ENCODE results near the gene HERC6.
"Not testable (repeated sequence)": the region's sequence is repeated elsewhere in the genome, so short reads cannot be mapped to it uniquely, and the experiment has no call there.

Gene HERC6

DNA sequence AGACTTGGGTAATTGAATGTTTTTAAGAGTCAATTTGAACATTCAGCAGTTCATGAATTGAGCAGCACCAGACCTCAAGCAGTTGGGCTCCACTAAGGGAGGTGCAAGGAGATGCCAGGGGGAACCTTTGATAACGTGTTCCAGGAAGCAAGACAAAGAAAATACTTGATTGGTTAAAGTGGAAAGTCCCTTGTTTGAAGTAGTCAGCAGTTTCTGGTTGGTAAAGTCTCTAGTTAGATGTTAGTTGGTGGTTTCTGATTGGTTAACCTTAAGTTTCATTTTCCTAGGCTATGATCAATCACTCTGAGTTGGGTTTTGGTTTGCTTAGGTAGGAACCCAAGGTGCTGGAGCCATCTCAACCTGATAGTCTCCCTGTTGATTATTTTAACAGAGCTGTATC, 4.0 kb downstream of the HERC6 start:
- in situ Hi-C loops (cut with HindIII; ENCODE audit: low sequenced_read_pairs): no loop called here

DNA sequence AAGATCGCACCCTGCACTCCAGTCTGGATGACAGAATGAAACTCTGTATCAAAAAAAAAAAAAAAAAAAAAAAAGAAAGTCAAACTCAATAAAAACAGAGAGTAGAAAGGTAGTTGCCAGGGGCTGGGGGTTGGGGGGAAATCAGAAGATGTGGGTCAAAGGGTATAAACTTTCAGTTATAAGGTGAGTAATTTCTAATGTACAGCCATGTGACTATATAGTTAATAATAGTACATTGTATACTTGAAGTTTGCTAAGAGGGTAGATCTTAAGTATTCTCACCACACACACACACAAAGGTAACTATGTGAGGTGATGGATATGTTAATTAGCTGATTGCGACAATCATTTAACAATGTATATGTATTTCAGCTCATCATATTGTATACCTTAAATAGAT, 11.5 kb downstream of the HERC6 start:
- in situ Hi-C loops (cut with HindIII; ENCODE audit: low sequenced_read_pairs): no loop called here

DNA sequence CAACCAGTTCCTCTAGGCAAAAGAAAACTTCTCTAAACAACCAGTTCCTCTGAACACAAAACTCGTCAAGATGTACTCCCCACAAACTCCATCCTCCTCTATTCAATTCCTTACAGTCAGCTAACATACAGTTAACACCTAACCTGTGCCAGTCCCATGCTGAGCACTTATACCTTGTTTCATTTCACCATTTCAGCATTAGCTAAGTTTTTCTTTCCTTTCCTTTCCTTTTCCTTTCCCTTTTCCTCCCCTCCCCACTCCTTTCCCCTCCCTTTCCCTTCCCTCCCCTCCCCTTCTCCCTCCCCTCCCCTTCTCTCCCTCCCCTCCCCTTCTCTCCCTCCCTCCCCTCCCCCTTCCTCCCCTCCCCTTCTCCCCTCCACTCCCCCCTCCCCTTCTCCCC, 13.1 kb downstream of the HERC6 start:
- in situ Hi-C loops (cut with HindIII; ENCODE audit: low sequenced_read_pairs): no loop called here

DNA sequence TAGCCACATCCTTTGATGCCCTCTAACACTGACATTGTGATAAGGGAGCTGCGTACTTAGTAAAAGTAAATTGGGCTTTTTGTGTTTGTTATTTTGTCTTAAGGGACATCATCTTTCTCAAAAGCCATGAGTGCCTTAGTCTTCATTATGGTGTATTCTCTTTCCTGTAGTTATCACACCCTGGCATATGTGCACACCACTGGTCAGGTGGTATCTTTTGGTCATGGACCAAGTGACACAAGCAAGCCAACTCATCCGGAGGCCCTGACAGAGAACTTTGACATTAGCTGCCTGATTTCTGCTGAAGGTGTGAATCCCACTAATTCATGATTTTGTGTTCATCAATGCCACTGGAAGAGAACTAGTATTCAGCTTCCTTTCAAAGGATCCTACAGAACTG, 18.0 kb downstream of the HERC6 start:
- in situ Hi-C loops (cut with HindIII; ENCODE audit: low sequenced_read_pairs): no loop called here

DNA sequence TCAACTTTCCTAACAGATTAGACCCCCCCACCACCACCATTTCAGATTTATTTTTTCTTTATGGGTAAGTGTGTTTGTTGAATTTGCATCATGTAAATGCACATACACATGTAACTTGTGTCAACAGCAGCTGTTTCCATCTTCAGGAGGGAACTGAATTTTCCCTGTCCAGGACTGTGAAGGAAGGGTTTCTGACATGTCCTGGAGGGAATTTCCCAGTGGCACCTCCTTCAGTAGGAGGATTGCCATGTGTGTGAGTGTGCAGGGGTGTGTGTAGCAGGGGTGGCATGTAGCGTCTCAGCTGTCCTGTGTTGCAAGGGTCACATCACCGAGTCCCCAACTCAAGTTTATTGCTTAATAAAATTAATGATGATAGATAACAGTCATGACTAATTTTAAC, 19.7 kb downstream of the HERC6 start:
- in situ Hi-C loops (cut with HindIII; ENCODE audit: low sequenced_read_pairs): no loop called here

DNA sequence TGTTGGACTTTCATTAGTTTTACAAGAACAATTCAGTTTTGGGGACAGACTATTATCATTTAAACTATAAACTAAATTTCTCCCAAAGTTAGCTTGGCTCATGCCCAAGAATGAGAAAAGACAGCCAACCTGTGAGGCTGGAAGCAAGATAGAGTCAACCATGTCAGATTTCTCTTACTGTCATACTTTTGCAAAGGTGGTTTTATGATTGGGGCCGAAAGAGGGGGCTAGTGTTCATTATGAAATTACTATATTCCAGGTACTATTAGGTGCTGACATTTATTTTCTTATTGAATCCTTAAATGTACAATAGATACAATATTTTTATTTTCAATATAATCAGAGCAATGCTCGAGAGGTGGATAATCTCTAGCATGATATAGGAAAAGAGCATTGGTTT, 30.6 kb downstream of the HERC6 start:
- in situ Hi-C loops (cut with HindIII; ENCODE audit: low sequenced_read_pairs): no loop called here

DNA sequence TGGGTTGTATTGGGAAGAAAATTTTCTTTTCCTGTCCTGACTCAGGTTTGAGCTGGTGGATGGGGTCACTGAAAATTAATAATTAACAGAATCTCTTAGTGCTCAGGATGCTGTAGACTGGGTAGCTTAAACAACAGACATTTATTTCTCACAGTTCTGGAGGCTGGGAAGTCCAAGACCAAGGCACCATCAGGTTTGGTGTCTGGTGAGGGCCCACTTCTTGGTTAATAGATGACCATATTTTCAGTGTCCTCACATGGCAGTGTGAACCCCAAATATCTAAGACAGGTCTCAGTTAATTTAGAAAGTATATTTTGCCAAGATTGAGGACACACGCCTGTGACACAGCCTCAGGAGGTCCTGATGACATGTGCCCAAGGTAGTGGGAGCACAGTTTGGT, 31.1 kb downstream of the HERC6 start:
- in situ Hi-C loops (cut with HindIII; ENCODE audit: low sequenced_read_pairs): no loop called here

DNA sequence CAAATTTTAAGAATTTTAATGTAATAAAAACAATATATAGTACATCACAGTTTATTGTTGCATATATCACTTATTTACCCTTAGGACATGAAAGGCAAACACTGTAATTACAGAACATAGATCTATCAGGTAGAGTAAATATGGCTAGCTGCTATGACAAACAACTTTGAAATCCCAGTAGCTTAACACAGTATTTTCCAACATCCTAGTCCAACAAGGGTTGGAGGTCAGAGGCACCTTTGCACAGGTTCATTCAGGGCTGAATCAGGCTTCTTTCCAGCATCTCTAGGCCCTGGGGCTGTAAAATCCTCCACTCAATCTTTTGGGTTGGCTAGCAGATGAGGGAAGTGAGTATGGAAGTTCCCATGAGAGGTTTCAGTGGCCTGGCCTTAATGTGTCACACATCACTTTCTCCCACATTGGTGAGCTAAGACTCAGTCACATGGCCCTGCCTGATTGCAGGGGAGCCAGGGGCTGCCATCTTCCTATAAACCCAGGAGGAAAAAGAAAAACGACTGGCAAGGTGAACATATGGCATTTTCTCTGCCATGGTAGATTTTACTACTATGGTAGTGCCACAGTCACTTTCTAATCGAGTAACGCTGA, 32.9 kb downstream of the HERC6 start:
- in situ Hi-C loops (cut with HindIII; ENCODE audit: low sequenced_read_pairs): no loop called here

DNA sequence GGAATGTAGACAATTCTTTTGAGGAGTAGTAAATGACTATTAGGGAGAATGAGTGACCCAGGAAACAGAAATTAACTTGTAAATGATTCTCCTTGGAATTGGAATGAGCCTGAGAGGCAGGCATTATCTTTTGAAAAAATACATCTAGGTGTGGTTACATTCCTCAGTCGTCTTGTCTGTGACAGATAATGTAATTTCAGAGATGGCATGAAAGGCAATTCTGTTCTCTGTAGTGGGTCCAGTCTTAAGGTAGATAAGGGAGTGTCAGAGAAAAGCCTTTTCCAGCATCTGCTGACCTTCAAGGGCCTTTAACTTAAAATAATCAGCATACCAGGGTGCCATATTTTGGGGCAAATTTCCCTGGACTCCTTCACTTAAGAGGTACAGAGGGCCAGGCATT, 35.1 kb downstream of the HERC6 start:
- in situ Hi-C loops (cut with HindIII; ENCODE audit: low sequenced_read_pairs): no loop called here

DNA sequence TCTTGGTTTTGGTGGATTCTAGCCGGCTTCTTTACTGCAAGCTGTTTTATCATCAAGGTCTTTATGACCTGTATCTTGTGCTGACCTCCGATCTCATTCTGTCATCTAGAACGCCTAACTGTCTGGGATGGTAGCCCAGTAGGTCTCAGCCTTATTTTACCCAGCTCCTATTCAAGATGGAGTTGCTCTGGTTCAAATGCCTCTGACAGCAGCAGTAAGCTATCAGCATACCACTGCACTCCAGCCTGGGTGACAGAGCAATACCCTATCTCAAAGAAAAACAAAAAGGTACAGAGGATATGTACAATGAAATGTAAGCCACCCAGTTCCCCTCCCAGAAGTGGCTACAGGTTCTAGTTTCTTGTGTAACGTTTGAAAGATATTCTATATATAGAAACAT, 36.1 kb downstream of the HERC6 start:
- in situ Hi-C loops (cut with HindIII; ENCODE audit: low sequenced_read_pairs): no loop called here

DNA sequence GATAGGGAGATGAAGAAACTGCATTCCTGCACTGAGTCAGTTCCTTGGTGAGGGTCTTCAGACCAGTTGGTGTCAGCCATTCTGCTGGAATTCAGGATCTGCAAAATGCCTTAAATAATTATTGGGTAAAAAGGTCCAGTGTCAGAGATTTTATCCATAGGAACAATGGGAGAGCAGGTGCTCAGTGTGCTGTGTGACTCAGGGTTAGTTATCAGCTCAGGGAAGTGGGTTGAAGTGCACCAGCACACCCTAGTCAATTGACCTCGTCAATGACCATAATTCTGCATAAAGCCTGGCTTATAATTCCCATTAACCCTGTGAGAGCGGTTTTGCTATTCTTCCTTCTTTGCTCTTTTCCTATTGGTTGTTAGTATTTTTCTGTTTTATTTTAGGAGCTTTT, 37.3 kb downstream of the HERC6 start:
- in situ Hi-C loops (cut with HindIII; ENCODE audit: low sequenced_read_pairs): no loop called here

DNA sequence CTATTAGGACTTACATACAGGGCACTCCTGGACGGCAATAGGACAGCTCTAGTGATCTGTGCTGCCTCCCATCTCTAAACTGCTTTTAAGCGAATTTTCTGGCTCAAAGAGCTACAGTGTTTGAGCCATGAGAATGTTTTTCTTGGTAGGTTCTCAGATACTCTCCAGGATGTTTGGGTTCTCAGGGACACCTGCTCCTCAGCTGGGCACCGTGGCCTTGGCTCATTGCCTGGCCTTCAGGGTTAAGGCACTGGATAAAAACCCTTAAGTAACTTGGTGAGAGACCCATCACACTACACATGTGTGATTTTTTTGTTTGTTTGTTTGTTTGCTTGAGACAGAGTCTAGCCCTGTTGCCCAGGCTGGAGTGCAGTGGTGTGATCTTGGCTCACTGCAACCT, 39.8 kb downstream of the HERC6 start:
- in situ Hi-C loops (cut with HindIII; ENCODE audit: low sequenced_read_pairs): no loop called here

DNA sequence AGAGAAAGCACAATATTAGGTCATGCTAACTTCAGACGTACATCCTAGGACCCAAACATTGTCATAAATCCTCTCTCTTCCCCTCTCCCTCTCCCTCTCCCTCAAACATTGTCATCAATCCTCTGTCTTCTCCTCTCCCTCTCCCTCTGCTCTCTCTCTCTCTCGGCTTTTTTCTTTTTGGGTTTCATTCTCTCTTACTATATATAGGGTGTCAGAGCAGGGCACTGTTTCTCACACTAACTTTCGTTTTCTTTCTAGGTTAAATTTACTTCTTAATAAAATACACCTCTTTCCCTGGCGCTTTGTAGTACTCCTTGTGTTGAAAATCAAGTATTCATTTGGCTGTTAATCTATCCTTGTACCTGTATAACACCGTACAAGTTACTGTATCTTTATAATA, 41.2 kb downstream of the HERC6 start:
- in situ Hi-C loops (cut with HindIII; ENCODE audit: low sequenced_read_pairs): no loop called here

DNA sequence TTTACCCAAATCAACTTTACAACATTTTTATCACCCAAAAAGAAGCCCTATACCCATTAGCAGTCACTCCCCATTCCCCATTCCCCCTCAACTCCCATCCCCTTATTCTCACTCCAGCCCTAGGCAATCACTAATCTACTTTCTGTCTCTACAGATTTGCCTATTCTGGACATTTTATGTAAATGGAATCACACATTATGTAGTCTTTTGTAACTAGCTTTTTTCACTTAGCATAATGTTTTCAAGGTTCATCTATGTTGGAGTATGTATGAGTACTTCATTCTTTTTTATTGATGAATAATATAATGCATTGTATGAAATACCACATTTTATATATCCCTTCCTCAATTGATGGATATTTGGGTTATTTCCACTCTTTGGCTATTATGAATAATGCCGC, 42.2 kb downstream of the HERC6 start:
- in situ Hi-C loops (cut with HindIII; ENCODE audit: low sequenced_read_pairs): no loop called here

DNA sequence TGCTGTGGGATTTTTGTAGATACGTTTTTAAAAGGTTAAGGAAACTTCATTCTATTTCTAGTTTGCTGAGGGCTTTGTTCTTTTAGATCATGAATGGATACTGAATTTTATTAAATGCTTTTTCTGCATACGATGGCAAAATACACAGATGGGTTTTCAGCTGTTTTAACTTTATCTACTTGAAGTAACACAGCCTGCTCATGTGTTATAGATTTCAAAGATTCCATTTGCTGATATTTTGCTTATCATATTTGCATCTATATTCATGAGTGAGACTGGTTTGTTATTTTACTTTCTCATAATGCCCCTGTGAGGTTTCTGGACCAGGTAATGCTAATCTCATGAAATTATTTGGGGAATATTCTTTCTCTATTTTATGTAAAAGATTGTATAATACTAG, 43.8 kb downstream of the HERC6 start:
- in situ Hi-C loops (cut with HindIII; ENCODE audit: low sequenced_read_pairs): no loop called here

DNA sequence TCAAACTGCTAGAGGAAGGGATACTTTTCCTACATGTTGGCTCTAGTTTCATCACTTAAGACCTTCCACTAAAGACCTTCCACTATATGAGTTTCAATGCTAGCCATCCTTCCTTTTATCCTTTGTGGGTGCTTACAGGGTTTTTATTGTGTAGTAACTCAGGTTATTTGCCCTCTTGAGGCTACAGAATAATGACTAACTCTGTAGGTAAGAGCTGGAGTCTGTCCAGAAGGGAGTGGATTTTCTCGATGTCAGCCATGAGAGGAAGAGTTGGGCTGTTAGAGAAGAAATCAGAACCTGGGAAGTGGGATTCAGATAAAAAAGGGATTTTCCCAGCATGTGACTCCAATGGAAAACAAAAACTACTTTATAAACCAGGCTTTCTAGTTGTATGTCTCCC, 50.7 kb downstream of the HERC6 start:
- in situ Hi-C loops (cut with HindIII; ENCODE audit: low sequenced_read_pairs): no loop called here

DNA sequence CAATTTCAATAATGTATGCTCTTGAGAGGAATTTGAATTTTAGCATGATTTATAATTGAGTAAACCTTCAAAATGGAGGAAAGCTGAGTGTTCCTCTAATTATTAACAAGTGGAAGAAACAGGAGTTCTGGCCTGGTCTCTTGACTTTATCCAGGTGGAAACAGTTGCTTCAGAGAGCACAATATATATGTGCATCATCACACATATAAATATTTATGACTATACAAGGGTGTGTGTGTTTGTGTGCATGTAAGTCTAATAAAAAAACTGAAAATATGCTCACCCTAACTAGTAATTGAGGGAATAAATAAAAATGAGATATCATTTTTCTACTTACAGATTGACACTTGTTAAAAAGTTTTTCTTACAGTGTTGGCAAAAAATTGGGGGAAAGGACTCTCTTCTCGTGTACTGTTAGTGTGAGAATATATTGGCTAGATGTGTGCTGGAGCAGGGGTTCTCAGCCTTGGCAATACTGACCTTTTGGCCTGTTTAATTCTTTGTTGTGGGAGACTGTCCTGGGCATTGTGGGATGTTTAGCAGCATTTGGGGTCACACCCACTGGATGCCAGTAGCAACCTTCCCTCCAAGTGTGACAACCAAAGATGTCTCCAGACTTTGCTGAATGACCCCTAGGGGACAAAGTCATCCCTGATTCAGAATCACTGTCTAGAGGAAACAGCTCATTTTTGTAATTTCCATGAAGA, 57.5 kb downstream of the HERC6 start:
- in situ Hi-C loops (cut with HindIII; ENCODE audit: low sequenced_read_pairs): no loop called here

DNA sequence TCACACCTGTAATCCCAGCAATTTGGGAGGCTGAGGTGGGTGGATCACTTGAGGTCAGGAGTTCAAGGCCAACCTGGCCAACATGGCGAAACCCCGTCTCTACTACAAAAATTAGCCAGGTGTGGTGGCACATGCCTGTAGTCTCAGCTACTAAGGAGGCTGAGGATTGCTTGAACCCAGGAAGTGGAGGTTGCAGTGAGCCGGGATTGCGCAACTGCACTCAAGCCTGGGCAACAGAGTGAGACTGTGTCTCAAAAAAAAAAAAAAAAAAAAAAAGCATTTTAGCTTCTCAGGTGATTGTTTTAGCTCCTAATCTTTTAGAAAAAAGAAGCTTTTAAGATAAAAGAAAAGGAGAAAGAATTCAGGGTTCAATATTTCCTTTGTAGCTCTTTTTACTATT, 59.2 kb downstream of the HERC6 start:
- in situ Hi-C loops (cut with HindIII; ENCODE audit: low sequenced_read_pairs): not testable (repeated sequence)

DNA sequence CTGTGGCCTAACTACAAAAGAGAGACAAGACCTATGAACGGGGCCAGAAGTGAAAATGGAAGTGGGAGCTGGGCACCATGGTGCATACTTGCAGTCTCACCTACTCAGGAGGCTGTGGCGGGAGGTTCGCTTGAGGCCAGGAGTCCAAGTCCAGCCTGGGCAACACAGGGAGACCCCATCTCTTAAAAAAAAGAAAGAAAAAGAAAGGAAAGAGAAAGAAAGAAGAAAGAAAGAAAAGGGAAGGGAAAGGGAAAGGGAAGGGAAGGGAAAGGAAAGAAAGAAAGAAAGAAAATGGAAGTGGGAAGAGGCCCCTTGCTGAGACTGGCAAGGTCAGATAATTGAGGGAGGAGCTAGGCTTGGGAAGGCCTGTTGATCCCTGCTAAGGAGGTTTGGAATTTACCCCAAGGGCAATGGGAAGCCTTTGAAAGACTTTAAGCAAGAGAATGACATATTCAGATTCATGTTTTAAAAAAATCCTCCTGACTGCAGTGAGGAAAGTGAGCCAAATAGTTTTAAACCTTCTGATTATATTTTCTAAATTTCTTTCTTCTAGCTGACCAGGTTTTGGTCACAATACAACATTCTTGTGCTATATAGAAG, 60.6 kb downstream of the HERC6 start:
- in situ Hi-C loops (cut with HindIII; ENCODE audit: low sequenced_read_pairs): no loop called here

DNA sequence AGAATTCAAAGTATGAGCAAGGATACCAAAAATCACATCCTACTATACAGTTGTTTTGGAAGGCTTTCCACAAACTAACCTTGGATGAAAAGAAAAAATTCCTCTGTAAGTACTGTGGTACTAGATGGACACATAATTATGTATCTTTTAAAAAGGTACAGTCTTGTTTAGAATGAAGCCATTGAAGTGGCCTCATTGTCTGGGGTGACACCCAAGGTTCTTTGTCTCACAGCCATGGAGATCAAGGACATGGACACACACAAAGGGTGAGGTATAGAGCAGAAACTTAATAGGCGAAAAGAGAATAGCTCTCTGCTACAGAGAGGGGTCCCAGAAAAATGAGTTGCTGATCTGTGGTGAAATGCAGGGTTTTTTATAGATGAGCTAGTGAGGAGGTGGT, 61.5 kb downstream of the HERC6 start:
- in situ Hi-C loops (cut with HindIII; ENCODE audit: low sequenced_read_pairs): no loop called here

DNA sequence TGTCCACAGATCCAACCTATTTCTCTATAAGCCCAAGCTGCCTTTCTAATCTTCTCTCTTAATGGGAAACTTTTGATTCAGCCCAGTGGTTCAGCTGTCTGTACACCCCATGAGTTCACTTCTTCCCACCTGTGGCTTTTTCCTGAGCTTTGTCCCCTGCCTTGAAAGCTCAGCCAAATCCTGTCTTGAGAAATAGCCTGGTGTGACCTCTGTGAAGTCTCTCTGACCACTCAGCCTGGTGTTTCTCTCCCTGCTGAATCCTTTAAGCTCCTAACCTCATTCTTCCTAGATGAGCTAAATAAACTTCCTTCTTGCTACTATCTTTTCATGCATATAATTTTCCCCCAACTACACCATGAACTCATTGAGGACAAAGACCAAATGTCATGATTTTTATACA, 63.0 kb downstream of the HERC6 start:
- in situ Hi-C loops (cut with HindIII; ENCODE audit: low sequenced_read_pairs): no loop called here

DNA sequence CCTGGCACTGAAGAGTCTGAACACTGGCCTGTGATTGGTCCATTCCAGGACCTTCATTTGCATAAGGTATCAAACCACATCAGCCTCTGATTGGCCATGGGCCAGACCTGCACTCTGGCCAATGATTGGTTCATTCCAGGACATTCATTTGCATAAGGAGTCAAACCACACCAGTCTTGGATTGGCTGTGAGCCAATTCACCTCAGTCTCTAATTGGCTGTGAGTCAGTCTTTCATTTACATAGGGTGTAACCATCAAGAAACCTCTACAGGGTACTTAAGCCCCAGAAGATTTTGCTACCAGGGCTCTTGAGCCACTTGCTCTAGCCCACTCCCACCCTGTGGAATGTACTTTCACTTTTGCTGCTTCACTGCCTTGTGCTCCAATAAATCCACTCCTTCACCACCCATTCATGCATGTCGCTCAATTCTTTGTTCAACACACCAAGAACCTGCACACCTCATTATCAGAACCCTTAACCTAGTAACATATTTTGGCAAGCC, 64.1 kb downstream of the HERC6 start:
- in situ Hi-C loops (cut with HindIII; ENCODE audit: low sequenced_read_pairs): no loop called here
